Measurements from ENCODE around the gene PRKAG3.

DNA sequence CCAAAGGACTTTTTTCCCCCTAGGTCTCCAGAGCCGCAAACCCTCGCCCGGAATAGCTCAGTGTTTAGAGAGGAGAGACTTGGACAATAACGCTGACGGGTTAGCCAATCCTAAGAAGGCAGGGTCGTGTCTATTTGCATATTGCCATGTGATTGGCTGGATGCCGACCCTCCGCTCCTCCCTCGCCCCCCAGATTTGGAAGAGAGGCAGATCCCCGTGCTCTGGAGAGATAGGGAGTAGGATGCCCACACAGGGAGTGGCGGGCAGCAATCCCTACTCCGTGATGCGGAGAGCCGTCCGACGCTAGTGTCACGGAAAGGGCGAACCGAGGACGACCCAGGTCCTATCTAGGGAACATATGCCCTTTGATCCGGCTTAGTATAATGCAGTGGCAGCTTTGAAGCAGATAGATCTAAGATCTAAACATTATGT lies 29.4 kb upstream of the PRKAG3 start:
- TF ChIP-seq EZH2 (IDR thresholded peaks at IDR 0.05; ENCODE audit: borderline replicate concordance, insufficient read depth, low read depth, low read length, poor library complexity, severe bottlenecking): no peak
- TF ChIP-seq, protein P1, sequence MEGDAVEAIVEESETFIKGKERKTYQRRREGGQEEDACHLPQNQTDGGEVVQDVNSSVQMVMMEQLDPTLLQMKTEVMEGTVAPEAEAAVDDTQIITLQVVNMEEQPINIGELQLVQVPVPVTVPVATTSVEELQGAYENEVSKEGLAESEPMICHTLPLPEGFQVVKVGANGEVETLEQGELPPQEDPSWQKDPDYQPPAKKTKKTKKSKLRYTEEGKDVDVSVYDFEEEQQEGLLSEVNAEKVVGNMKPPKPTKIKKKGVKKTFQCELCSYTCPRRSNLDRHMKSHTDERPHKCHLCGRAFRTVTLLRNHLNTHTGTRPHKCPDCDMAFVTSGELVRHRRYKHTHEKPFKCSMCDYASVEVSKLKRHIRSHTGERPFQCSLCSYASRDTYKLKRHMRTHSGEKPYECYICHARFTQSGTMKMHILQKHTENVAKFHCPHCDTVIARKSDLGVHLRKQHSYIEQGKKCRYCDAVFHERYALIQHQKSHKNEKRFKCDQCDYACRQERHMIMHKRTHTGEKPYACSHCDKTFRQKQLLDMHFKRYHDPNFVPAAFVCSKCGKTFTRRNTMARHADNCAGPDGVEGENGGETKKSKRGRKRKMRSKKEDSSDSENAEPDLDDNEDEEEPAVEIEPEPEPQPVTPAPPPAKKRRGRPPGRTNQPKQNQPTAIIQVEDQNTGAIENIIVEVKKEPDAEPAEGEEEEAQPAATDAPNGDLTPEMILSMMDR (IDR thresholded peaks at IDR 0.05): no peak

Measured in B cell (primary cell).